HG02840 (cell line): Measurements from ENCODE around the gene AGFG2.
"Not testable (repeated sequence)": the region's sequence is repeated elsewhere in the genome, so short reads cannot be mapped to it uniquely, and the experiment has no call there.

Experiments
- ATAC-seq: cut with Tn5 transposase; IDR thresholded peaks from one replicate; pipeline ENCODE4 v1.9.1; 2021; ENCODE audit warnings: mild to moderate bottlenecking, moderate library complexity, moderate number of reproducible peaks; ENCODE audit not compliant: unreplicated experiment, low FRiP score

Gene AGFG2

GRCh38 chr7:100546926-100547800, 8.2 kb downstream of the AGFG2 start:
- ATAC-seq = no peak

GRCh38 chr7:100547872-100548271, 8.9 kb downstream of the AGFG2 start:
- ATAC-seq = no peak

- ATAC-seq = not testable (repeated sequence)
These were observed 9.4 kb downstream of the AGFG2 start for GRCh38 chr7:100548446-100548845.

GRCh38 chr7:100552532-100552931, 13.5 kb downstream of the AGFG2 start:
- ATAC-seq = no peak

GRCh38 chr7:100553032-100553431, 14.0 kb downstream of the AGFG2 start:
- no peak for ATAC-seq

- no peak for ATAC-seq
These were observed 16.7 kb downstream of the AGFG2 start for GRCh38 chr7:100555701-100556100.

GRCh38 chr7:100556541-100556940, 17.5 kb downstream of the AGFG2 start:
- no peak for ATAC-seq

- no peak for ATAC-seq
These were observed 20.1 kb downstream of the AGFG2 start for GRCh38 chr7:100559127-100559526.

- ATAC-seq = no peak
These were observed 22.6 kb downstream of the AGFG2 start for GRCh38 chr7:100561491-100562194.

GRCh38 chr7:100562195-100563099, 23.4 kb downstream of the AGFG2 start:
- ATAC-seq = no peak

GRCh38 chr7:100563100-100563564, 24.1 kb downstream of the AGFG2 start:
- no peak for ATAC-seq

- ATAC-seq = no peak
These were observed 24.9 kb downstream of the AGFG2 start for GRCh38 chr7:100563809-100564400.

GRCh38 chr7:100564405-100564804, 25.4 kb downstream of the AGFG2 start:
- not testable (repeated sequence) for ATAC-seq

GRCh38 chr7:100565133-100565571, 26.1 kb downstream of the AGFG2 start:
- ATAC-seq = no peak

- ATAC-seq = no peak
These were observed 27.1 kb downstream of the AGFG2 start for GRCh38 chr7:100566018-100566531.

GRCh38 chr7:100567031-100567730, 28.2 kb downstream of the AGFG2 start:
- no peak for ATAC-seq

GRCh38 chr7:100567751-100568175, 28.8 kb downstream of the AGFG2 start:
- no peak for ATAC-seq

- ATAC-seq = no peak
These were observed 29.3 kb downstream of the AGFG2 start for GRCh38 chr7:100568176-100568895.
